HG02870 (cell line): Measurements from ENCODE around the gene GRIK3.

Source experiments
- ATAC-seq: cut with Tn5 transposase; IDR thresholded peaks from one replicate; pipeline ENCODE4 v1.9.1; 2021; ENCODE audit warnings: mild to moderate bottlenecking, moderate library complexity; ENCODE audit not compliant: unreplicated experiment

Gene GRIK3

GRCh38 chr1:36984026-36984425, 50.3 kb downstream of the GRIK3 start:
- no peak for ATAC-seq

- no peak for ATAC-seq
Measured at GRCh38 chr1:36982709-36983108, 51.6 kb downstream of the GRIK3 start.

GRCh38 chr1:36981771-36982622, 52.3 kb downstream of the GRIK3 start:
- no peak for ATAC-seq

- no peak for ATAC-seq
Measured at GRCh38 chr1:36981126-36981525, 53.2 kb downstream of the GRIK3 start.

GRCh38 chr1:36977731-36978406, 56.4 kb downstream of the GRIK3 start:
- no peak for ATAC-seq

GRCh38 chr1:36975642-36976041, 58.7 kb downstream of the GRIK3 start:
- ATAC-seq, result no peak

- no peak for ATAC-seq
Measured at GRCh38 chr1:36973056-36973455, 61.3 kb downstream of the GRIK3 start.

- no peak for ATAC-seq
Measured at GRCh38 chr1:36971852-36972618, 62.3 kb downstream of the GRIK3 start.

- ATAC-seq, result no peak
Measured at GRCh38 chr1:36968730-36969129, 65.6 kb downstream of the GRIK3 start.

- no peak for ATAC-seq
Measured at GRCh38 chr1:36966242-36966641, 68.1 kb downstream of the GRIK3 start.

- ATAC-seq, result no peak
Measured at GRCh38 chr1:36965275-36966159, 68.8 kb downstream of the GRIK3 start.

- ATAC-seq, result no peak
Measured at GRCh38 chr1:36964830-36965229, 69.5 kb downstream of the GRIK3 start.

- no peak for ATAC-seq
Measured at GRCh38 chr1:36963006-36963405, 71.3 kb downstream of the GRIK3 start.

- no peak for ATAC-seq
Measured at GRCh38 chr1:36961062-36961615, 73.2 kb downstream of the GRIK3 start.

- ATAC-seq, result no peak
Measured at GRCh38 chr1:36956570-36956969, 77.7 kb downstream of the GRIK3 start.

GRCh38 chr1:36955016-36955415, 79.3 kb downstream of the GRIK3 start:
- ATAC-seq, result no peak

- no peak for ATAC-seq
Measured at GRCh38 chr1:36953061-36953460, 81.3 kb downstream of the GRIK3 start.

GRCh38 chr1:36951761-36952160, 82.6 kb downstream of the GRIK3 start:
- no peak for ATAC-seq

GRCh38 chr1:36951292-36951750, 83.0 kb downstream of the GRIK3 start:
- no peak for ATAC-seq

GRCh38 chr1:36950604-36951291, 83.6 kb downstream of the GRIK3 start:
- ATAC-seq, result no peak
